HG02840 (cell line): ENCODE data around the gene SLC2A9.
"Not testable (repeated sequence)": the region's sequence is repeated elsewhere in the genome, so short reads cannot be mapped to it uniquely, and the experiment has no call there.

Source experiments
- ATAC-seq: cut with Tn5 transposase; IDR thresholded peaks from one replicate; pipeline ENCODE4 v1.9.1; 2021; ENCODE audit warnings: mild to moderate bottlenecking, moderate library complexity, moderate number of reproducible peaks; ENCODE audit not compliant: unreplicated experiment, low FRiP score

The SLC2A9 gene

DNA sequence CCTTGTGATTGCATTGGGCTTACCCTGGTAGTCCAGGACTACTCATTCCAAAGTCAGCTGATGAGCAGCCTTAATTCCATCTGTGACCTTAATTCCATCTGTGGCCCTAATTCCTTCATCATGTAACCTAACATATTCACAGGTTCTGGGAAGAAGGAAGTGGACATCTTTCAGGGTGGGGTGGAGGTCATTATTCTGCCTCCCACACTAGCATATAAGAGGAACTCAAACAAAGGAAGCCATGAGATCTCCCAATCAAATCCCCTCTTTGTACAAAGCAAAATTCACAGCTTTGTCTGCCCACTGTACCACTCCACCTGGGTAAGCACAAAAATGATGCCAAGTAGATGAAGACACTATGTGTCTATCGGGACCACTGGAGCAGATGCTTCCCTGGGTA, 87.3 kb downstream of the SLC2A9 start:
- ATAC-seq, result no peak

DNA sequence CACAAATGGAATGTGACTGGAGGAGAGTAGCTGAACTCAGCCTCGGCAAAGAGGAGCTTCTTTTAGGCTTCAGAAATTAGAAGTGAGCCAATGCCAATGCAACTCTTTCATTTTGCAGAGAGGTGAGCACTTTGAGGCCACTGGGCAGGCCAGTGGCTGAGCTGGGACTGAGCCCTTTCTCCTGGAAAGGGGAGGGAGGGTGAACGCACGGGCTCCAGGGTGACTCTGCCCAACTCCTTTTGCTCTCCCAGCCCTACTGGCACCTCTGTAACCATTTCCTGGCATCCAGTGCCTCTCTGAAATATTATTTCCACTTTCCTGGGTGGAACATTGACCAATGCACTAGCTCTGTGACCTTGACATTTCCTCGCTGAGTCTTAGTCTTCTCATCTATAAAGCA, 88.1 kb downstream of the SLC2A9 start:
- no peak for ATAC-seq

DNA sequence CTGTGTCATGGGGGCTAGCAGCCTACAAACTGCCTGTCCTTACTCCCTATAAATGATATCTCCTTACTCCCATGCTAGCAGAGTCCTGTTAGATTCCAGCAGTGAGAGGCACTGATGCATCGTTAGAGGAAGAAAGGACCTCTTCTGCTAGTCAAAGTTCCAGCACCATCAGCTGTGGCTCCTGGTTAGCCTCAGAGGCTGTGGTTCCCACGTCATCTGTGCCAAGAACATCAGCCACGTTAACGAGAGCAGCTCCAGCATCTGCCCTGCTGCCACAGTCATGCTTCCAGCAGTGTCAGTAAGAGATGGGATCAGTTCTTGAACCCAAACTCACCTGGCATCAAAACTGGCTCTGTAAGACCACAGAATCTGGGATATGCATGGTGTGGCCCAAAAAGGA, 88.5 kb downstream of the SLC2A9 start:
- no peak for ATAC-seq

DNA sequence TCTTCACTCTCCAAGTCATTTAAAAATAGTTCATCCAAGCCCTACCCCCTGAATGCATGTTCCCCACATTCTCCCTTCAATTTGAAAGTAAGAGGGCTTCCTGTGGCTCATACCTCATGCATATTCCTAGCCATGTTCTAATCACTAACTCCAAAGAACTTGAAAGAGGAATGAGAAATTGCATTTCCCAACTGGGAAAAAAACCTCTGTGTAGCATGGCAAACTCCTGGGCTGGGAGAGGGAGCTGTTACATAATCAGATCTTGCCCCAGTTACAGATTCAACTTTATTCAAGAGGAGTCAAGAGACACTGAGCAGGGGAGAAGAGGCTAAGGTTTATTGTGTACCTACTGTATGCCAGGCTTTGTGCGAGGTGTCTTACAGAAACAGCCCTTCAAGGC, 90.2 kb downstream of the SLC2A9 start:
- no peak for ATAC-seq

DNA sequence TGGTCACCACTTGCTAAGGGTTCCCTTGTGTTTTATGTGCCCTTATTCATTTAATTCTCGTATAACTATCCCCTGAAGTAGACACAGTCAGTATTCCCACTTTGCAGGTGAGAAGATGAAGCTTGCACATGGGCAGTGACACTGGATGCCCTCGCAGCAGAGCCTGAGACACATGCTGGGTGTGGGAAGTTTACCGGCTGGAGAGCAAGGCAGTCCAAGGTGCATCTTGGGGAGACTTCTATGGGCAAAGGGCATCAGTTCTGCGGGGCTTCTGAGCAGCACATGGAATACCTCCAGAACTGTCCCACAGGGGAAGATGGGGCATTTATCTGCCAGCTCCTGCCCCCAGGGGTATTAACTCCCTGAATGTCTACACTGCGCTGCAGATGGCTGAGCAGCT, 92.2 kb downstream of the SLC2A9 start:
- no peak for ATAC-seq

DNA sequence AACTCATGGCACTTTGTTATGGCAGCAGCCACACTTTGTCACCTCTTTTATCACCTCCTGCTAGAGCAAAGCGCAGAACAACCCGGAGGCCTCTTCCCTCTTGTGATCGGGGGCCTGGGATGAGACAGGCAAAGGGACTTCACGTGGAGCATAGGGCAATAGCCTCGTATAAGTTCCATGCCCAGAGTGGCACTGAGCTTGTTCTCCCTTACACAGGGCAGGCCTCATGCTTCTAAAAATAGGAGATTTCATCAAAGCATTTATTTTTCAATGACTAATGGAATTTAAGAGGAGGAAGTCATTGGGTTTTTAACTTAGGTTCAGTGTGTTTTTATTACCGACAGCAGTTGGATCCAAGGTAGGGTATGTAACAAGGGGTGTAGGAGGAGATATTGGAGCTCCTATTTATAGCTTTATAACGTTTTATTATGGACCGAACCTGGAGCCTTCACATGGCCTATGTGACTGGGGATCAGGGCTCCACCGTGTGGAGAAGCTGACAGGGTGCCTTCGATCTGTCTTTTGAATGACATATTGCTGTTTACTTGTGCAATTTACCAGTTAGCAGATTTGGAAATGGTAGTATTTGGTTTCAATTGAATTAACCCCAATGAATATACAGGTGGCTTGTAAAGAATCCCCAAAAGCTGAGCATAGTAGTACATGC, 93.8 kb downstream of the SLC2A9 start:
- ATAC-seq, result no peak

DNA sequence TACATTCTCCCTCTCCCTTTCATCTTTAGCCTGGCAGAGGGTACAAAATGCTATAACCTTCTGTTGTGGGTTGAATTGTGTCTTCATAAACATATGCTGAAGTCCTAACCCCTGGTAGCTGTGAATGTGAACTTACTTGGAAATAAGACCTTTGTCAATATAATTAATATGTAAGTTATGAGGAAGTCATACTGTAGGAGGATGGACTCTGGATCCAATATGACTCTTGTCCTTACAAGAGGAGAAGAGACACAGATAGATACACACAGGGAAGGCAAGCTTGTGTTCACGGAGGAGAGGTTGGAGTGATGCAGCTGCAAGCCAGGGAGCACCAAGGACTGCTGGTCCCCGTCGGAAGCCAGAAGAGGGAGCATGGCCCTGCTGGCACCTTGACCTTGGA, 94.7 kb downstream of the SLC2A9 start:
- ATAC-seq, result no peak

DNA sequence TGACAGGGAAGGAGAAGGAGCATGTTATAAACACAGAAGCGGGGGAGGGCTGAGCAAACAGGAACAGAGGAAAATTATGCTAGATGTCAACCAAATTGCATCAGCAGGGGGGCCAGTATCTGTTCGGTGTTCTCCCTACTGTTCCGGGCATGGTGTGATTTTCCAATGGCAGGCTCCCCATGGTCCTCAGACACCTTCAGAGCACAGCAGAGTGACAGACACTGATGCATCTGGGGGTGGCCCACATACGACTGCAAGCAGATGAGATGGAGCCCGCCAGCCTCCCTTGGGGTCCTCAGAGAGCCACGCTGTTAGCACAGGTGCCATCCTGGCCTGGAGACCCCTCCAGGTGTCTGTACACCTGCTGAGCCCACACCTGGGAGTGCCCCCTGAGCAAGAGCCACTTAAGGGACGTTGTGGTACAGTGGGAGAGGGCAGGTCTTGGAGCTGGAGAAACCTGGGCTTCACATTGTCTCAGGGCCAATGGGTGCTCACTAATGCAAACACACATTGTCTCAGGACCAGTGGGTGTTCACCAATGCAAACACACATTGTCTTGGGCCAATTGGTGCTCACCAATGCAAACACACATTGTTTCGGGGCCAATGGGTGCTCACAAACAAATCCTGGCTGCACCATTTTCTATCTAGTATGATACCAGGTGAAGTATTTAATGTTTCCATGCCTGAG, 95.4 kb downstream of the SLC2A9 start:
- ATAC-seq, result no peak

DNA sequence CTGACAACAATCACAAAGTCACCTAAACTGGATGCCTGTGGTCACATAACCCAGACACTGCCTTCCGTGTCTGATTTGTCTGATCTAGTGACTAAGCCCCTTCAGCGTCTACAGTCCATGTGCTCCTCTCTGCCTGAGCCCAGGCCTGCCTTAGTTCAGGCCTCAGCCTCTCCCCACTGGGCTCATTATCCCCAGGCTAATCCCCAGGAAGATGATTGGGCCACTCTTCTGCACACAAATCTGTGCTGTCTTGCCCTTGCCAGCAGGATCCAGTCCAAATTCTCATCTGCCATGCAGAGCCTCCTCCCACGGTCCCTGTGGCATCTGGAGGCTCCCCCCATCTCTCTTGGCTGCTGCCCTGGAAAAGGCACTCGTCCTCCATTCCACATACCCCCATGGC, 96.5 kb downstream of the SLC2A9 start:
- no peak for ATAC-seq

DNA sequence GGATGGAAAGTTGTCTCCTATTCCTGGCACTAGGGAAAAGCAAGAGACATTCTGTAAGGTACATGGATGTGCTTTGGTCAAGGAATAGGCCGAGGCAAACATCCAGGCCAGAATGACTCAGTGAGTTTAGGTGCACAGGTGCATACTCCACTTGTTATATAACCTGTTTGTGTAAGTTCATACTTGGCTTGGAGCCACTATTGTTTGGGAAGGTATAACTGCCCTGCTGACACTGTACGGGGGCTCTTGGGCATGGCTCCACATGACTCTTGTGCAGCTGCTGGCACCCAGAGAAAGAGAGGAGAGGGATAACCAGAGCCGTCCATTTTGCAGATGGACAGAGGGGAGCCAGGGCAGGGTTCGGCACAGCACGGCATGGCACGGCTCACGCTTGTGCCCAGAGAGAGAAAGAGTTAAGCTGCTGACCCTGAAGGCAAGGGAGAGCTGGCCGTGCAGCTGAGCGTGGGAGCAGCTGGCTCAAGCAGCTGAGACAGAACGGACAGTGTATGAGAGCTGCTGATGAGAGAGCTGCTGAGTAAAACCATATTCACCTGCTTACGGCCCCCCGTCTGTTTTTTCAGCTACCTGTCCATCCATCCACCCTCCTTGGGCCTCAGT, 98.0 kb downstream of the SLC2A9 start:
- ATAC-seq, result no peak

DNA sequence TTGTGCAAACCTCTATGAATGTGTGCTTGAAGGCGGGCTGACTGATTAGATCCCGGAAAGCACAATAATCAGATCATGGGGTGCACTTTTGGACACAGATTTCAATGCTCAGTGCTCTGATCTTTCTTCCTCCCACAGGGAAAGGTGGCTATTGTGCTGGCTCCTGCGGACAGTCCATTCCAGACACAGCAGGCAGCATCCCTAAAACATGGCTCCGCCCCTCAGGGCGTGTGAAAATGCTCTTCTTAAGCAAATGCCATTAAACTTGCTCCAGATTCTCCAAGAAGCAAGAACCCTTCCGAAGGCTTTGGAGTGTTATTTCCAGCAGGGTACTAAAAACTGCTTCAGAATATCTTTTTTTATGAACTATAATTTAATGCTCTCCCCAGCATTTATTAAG, 100.0 kb downstream of the SLC2A9 start:
- ATAC-seq, result no peak

DNA sequence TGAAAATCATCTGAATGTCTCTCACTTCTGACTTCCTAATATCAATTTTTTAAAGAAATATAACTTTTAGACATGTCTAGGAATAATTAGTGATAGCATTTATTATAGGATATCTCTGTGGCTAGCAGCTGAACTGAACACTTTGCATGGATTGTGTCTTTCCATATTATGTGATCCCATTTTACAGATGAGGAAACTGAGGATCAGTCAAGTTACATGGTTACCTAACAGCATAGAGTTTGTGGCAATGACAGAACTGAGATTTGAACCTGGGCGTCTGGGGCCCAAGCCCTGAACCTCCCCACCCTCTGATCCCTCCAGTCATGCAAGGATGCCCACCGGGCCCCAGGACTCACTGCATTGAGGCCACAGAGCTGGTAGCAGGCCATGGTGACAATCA, 101.3 kb downstream of the SLC2A9 start:
- ATAC-seq, result no peak

DNA sequence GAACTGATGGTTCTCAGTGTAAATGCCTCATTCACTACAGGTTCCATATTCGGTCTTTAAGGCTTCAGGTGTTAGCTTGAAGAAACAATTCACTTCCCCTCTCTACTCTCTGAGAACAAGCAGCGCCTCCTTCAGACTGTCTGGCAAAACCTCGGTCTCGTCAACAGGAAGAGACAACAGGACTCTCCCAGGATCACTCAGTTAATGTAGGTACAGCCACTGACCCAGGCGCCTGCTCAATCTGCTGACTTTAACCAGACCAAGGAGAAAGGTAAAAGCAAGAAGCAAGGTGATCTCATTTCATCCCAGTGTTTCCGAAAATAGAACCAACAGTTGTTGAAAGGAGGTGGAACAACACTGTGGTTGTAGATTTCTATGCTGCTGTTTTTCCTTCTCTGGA, 102.2 kb downstream of the SLC2A9 start:
- ATAC-seq, result no peak

DNA sequence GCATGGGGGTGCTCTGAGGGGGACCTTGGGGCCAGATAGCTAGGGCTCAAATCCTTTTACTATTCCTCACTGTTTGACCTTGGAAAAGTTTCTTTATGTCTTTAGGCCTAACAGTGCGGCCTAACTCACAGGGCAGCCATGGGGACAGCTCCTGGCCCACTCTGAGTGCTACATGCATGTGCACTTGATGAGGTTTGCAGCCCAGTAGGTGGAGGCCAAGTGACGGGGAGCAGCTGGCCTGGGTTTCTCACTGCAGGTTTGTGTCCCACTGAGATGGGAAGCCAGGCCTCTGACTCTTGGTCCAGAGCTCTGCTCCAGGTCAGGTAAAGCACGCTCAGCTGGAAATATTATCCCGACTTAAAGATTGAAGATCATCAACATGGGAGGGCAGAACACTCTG, 102.8 kb downstream of the SLC2A9 start:
- no peak for ATAC-seq

DNA sequence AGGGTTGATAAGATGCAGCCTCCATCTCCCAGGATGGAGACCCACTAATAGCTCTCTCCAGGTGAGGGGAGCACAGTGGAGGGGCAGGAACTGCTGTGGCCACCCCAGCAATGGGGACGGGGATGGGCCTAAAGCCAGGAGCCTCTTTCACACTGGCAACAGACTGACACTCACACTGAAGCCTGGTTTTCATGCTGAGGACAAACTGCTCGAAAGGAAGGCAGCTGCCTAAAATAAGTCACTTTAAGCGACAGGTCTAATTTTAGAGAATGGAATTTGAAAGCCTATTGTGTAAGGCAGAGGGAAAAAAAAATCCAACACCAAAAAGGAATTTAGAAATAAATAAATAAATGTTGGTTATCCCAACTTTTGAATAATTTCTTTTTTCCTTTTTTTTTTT, 104.4 kb downstream of the SLC2A9 start:
- ATAC-seq, result no peak

DNA sequence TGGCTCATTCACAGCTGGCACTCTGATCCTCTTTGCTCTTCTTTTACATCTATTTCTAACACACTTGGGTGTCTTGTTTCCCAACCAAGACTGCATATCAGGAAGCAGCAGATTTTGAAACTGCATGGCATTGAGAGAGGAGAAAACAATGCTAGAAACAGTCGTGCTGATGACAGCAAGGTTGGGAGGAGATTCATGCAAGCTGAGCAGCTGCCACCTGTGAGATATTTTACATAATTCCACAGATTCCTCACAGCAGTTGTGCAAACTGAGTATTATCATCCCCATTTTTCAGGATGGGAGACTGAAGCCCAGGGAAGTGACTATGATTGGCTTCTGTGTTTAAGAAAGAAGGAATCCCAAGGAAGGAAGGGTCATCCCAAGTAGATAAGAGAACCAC, 105.0 kb downstream of the SLC2A9 start:
- ATAC-seq, result no peak

DNA sequence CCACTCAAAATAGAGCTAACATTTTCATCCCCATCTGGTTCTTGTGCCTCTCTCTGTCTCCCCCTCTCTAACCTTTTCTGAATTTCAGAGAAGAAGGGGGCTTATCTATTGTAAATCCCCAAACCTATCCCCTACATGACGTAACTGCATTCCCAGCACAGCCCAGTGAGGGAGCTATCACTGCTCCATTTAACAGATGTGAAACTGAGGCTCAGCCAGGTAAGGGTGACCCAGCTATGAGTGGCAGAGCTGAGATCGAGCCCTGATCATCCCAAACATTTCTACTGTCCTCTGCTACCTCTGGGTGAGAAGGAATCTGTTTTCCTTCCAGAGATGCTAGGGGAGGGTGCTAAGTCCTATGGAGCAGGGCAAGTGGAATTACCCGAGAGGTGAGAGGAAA, 107.5 kb downstream of the SLC2A9 start:
- no peak for ATAC-seq

DNA sequence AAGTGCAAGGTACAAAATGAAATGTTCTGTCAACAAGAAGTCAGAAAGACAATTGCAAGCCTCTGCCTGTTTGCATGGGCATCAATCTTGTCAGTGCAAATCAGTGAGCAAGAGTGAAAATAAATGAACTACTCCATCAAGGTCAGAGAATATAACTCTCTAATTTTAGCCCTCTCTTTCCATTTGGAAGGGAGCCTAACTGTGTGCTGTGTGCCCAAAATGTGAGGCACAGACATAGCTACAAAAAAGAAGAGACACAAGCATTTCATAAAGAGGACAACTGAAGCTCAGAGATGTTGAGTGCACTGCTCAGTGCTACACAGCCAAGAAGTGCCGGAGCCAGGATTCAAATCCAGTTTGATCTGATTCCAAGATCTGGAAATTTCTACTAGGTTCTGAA, 114.3 kb downstream of the SLC2A9 start:
- no peak for ATAC-seq

DNA sequence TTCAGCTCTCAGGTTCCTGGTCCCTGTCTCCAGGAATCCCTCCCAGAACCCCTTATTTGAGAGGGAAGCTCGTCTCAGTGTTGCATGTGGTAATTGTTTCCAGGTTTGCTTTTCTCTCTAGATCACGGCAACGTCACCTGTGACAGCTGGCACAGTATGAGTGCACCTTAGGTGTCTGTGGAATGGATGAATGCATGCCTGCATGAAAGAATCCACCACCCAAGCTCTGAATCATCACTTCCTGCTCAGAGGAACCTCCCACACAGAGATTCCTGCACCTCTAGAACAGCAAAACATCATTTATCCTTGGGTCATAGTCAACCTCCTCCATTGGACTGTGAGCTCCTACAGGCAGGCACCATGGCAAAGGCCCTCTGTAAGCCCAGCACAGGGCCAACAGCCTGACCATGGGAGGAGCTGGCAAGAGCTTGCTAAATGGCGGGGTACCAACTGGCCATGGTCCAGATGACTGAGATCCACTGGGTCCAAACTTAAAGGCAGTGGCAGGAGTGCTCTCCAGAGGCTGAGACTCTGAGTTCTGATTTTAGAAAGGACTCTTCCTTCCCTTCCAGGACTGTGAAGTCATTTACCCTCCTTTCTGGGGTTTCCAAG, 116.2 kb downstream of the SLC2A9 start:
- ATAC-seq, result no peak

DNA sequence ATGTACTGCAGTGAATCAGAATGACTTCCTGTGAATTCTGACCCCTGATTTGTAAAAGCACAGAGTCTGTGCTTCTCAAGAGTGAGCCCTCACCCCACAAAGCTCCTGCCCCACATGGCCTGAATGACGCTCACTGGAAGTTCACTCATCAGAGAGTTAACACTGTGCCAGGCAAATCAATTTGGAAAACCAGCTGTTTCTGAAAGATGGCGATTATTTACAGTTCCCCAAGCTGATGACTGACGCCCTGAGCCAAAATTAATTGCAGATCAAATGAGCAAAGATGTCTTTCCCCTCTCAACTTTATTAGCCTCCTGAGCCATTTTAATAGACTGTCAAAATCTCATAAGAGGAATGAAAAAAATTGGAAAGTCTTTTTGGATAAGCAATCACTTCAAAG, 118.0 kb downstream of the SLC2A9 start:
- ATAC-seq, result no peak

DNA sequence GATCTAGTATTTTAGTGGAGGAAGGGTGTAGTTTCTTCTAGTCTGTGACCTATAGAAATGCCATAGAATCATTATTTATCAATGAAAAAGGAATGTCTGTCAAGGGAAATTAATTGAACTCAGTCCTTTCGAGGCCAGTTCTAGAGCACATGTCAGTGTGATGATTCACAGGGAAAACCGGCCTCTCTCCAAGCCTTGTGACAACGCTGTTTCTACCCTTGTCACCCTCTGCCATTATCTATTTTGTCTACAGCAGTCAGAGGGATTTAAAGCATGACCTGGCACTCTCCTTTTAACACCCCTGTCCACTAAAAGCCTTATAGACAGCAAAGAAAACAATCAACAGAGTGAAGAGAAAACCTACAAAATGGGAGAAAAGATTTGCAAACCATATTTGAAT, 120.0 kb downstream of the SLC2A9 start:
- ATAC-seq, result no peak

DNA sequence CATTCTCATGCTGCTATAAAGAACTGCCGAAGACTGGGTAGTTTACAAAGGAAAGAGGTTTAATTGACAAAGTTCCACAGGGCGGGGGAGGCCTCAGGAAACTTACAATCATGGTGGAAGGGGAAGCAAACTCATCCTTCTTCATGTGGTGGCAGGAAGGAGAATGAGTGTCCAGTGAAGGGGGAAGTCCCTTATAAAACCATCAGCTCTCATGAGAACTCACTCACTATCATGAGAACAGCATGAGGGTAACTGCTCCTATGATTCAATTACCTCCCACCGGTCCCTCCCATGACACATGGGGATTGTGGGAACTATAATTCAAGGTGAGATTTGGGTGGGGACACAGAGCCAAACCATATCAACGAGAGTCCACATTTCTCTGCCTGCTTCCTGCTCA, 120.7 kb downstream of the SLC2A9 start:
- ATAC-seq, result not testable (repeated sequence)
